Endothelial cell of umbilical vein (primary cell): ENCODE results near the gene FOXP1.

Experiments used
- CTCF ChIP-seq, 2 donors: IDR thresholded peaks; 1 replicate in 1 of 2; 2 replicates in 1 of 2; pipeline ENCODE4 v1.5.1; 2011; ENCODE audit warnings: low read length in 2 of 2, mild to moderate bottlenecking in 2 of 2, moderate library complexity in 2 of 2, control low read depth in 1 of 2, inconsistent platforms in 1 of 2, low read depth in 1 of 2; ENCODE audit not compliant: insufficient read depth in 1 of 2; ENCODE audit errors: extremely low read depth in 1 of 2
- EZH2 ChIP-seq: IDR thresholded peaks from 2 replicates; pipeline ENCODE4 v1.6.1; 2012; ENCODE audit warnings: borderline replicate concordance, low read depth, mild to moderate bottlenecking, moderate library complexity, low read length, inconsistent platforms; ENCODE audit not compliant: severe bottlenecking
- POLR2A ChIP-seq: IDR thresholded peaks from 2 replicates; pipeline ENCODE4 v1.6.1; 2012; ENCODE audit warnings: low read depth, mild to moderate bottlenecking, control low read depth, low read length
- POLR2AphosphoS5 ChIP-seq: IDR thresholded peaks from 2 replicates; pipeline ENCODE4 v1.6.1; 2012; ENCODE audit warnings: low read depth, mild to moderate bottlenecking, control low read depth, low read length, moderate library complexity; ENCODE audit not compliant: insufficient read depth

- TF ChIP-seq CTCF (IDR thresholded peaks at IDR 0.05; ENCODE audit: extremely low read depth in 1 of 2, insufficient read depth in 1 of 2, low read depth in 1 of 2, low read length in 2 of 2) (no peak), POLR2AphosphoS5 (no peak), POLR2A (no peak), EZH2 (no peak)
Measured at GRCh38 chr3:71402280-71402679, 181.2 kb downstream of the FOXP1 start.
